Neural cell (in vitro differentiated cells): Measurements from ENCODE around the gene ZNF768. TPM values are rescaled to one million over a fixed set of nuclear protein-coding genes. Genes with fewer than 3 reads are reported as not detected.

Source experiments
- H2AFZ ChIP-seq: fragments of 200-600, 300-800 bp; sonication (generic), shearing (Covaris generic); 2 replicates; pipeline ENCODE4 v1.6.0; 2014; ENCODE audit warnings: low read depth, mild to moderate bottlenecking, antibody characterized with exemption, low read length, moderate library complexity
- H3F3A ChIP-seq: fragments of 200-600 bp; shearing (Covaris generic); 2 replicates; pipeline ENCODE4 v1.6.1; 2016; ENCODE audit warnings: mild to moderate bottlenecking, moderate library complexity, mixed read lengths, antibody characterized with exemption, low read length; ENCODE audit not compliant: insufficient read depth, poor library complexity, severe bottlenecking
- H3K27ac ChIP-seq: fragments of 200-600, 300-800 bp; sonication (generic), shearing (Covaris generic); 2 replicates; pipeline ENCODE4 v1.5.1; 2014; ENCODE audit warnings: mild to moderate bottlenecking, low read length, moderate library complexity
- H3K27me3 ChIP-seq: fragments of 300-800, 200-600 bp; sonication (generic), shearing (Covaris generic); 2 replicates; pipeline ENCODE4 v1.6.0; 2014; ENCODE audit warnings: mild to moderate bottlenecking, low read depth, low read length, moderate library complexity; ENCODE audit not compliant: insufficient read depth
- H3K36me3 ChIP-seq: fragments of 300-800, 200-600 bp; sonication (generic), shearing (Covaris generic); 2 replicates; pipeline ENCODE4 v1.5.1; 2014; ENCODE audit warnings: mild to moderate bottlenecking, antibody characterized with exemption, low read length, moderate library complexity; ENCODE audit not compliant: insufficient read depth
- H3K4me2 ChIP-seq: fragments of 300-800, 200-600 bp; sonication (generic), shearing (Covaris generic); 2 replicates; pipeline ENCODE4 v1.6.0; 2014; ENCODE audit warnings: mild to moderate bottlenecking, low read length
- H3K4me3 ChIP-seq: fragments of 300-800, 200-600 bp; sonication (generic), shearing (Covaris generic); 2 replicates; pipeline ENCODE4 v1.5.1; 2014; ENCODE audit warnings: mild to moderate bottlenecking, low read length, moderate library complexity
- H3K79me2 ChIP-seq: fragments of 200-600 bp; shearing (Covaris generic); replicated peaks from 2 replicates; pipeline ENCODE4 v1.6.0; 2014; ENCODE audit warnings: mild to moderate bottlenecking, low read length, moderate library complexity; ENCODE audit not compliant: insufficient read depth
- H3K9ac ChIP-seq: fragments of 300-800, 200-600 bp; sonication (generic), shearing (Covaris generic); 2 replicates; pipeline ENCODE4 v1.6.1; 2016; ENCODE audit warnings: mild to moderate bottlenecking, low read length, mixed read lengths
- H3K9me2 ChIP-seq: fragments of 200-600 bp; shearing (Covaris generic); 2 replicates; pipeline ENCODE4 v1.6.1; 2016; ENCODE audit warnings: mild to moderate bottlenecking, low read length, mixed read lengths; ENCODE audit not compliant: insufficient read depth
- H3K9me3 ChIP-seq: fragments of 200-600, 300-800 bp; sonication (generic), shearing (Covaris generic); 2 replicates; pipeline ENCODE4 v1.6.1; 2016; ENCODE audit warnings: mild to moderate bottlenecking, mixed run types, low read length, moderate library complexity, mixed read lengths
- H4K20me1 ChIP-seq: fragments of 200-600 bp; shearing (Covaris generic); 2 replicates; pipeline ENCODE4 v1.6.1; 2016; ENCODE audit warnings: mild to moderate bottlenecking, mixed run types; ENCODE audit not compliant: insufficient read depth
- CTCF ChIP-seq: fragments of 450-650 bp; IDR thresholded peaks from 2 replicates; pipeline ENCODE4 v1.5.1; 2014; ENCODE audit warnings: antibody characterized with exemption, mild to moderate bottlenecking, moderate library complexity; ENCODE audit not compliant: poor library complexity, severe bottlenecking
- EP300 ChIP-seq: fragments of 450-650 bp; conservative IDR thresholded peaks from 2 replicates; pipeline ENCODE4 v1.6.1; 2014; ENCODE audit warnings: antibody characterized with exemption, mild to moderate bottlenecking, moderate library complexity; ENCODE audit not compliant: poor library complexity, severe bottlenecking
- EZH2 ChIP-seq: fragments of 200-600, 300-800 bp; shearing (Covaris generic), sonication (generic); IDR thresholded peaks from 2 replicates; pipeline ENCODE4 v1.6.1; 2014; ENCODE audit warnings: antibody characterized with exemption, low read length, borderline replicate concordance, mild to moderate bottlenecking; ENCODE audit not compliant: insufficient read depth, poor library complexity, severe bottlenecking
- MXI1 ChIP-seq: fragments of 450-650 bp; conservative IDR thresholded peaks from 2 replicates; pipeline ENCODE4 v1.6.1; 2014; ENCODE audit warnings: antibody characterized with exemption, mild to moderate bottlenecking; ENCODE audit not compliant: poor library complexity, severe bottlenecking
- POLR2AphosphoS5 ChIP-seq: IDR thresholded peaks from 2 replicates; pipeline ENCODE4 v1.6.1; 2012
- RAD21 ChIP-seq: fragments of 450-650 bp; conservative IDR thresholded peaks from 2 replicates; pipeline ENCODE4 v1.6.1; 2014; ENCODE audit warnings: antibody characterized with exemption, mild to moderate bottlenecking, moderate library complexity
- REST ChIP-seq: IDR thresholded peaks from 2 replicates; pipeline ENCODE4 v1.6.1; 2012; ENCODE audit warnings: borderline replicate concordance
- SMC3 ChIP-seq: fragments of 450-650 bp; conservative IDR thresholded peaks from 2 replicates; pipeline ENCODE4 v1.6.1; 2014; ENCODE audit warnings: antibody characterized with exemption, mild to moderate bottlenecking, moderate library complexity; ENCODE audit not compliant: poor library complexity
- TAF1 ChIP-seq: IDR thresholded peaks from 2 replicates; pipeline ENCODE4 v1.6.1; 2012; ENCODE audit warnings: low read depth
- polyA minus RNA-seq: library from RNA; depleted of rRNA, polyadenylated mRNA; stranded (reverse); fragments of >200 nt; gene quantifications from 2 replicates; pipeline ENCODE4 v1.2.3, GENCODE V29; 2014
- polyA plus RNA-seq: library from polyadenylated mRNA; depleted of rRNA; stranded (reverse); fragments of >200 nt; gene quantifications from 2 replicates; pipeline ENCODE4 v1.2.3, GENCODE V29; 2014

ZNF768 gene
- polyA plus RNA-seq (54.4 and 56.5 TPM in 2 replicates), polyA minus RNA-seq (48.6 and 59.9 TPM in 2 replicates)

- Histone ChIP-seq H3K4me3 (peak within 1 kb of the TSS; percentile 97), H4K20me1 (no peaks in the 10 kb centered on the region), H3K79me2 (peaks cover 5% of the 10 kb centered on the region), H3F3A (no peaks in the 10 kb centered on the region), H3K9me2 (no peaks in the 10 kb centered on the region), H3K27me3 (no peaks in the 10 kb centered on the region), H2AFZ (peak within 1 kb of the TSS; percentile 83), H3K9me3 (no peaks in the 10 kb centered on the region), H3K4me2 (peak within 1 kb of the TSS; percentile 53), H3K36me3 (no peaks in the 10 kb centered on the region), H3K27ac (peak within 1 kb of the TSS; percentile 94), H3K9ac (peak within 1 kb of the TSS; percentile 94)
- TF ChIP-seq MXI1: no peak
- TF ChIP-seq RAD21: no peak
- no peak for TF ChIP-seq POLR2AphosphoS5
- no peak for TF ChIP-seq SMC3
- TF ChIP-seq EP300: no peak
- no peak for TF ChIP-seq EZH2
- no peak for TF ChIP-seq REST
- no peak for TF ChIP-seq CTCF
These were observed at the start of gene ZNF768 for GRCh38 chr16:30526137-30526822. ZNF768 (minus strand) TSS chr16:30526566; CDS start chr16:30526413, 153 bp downstream.

GRCh38 chr16:30574678-30575077, 48.3 kb upstream of the ZNF768 start:
- no peak overlapping the region for H2AFZ ChIP-seq
- no peak for TF ChIP-seq REST
- no peak for TF ChIP-seq EP300
- no peak for TF ChIP-seq SMC3
- TF ChIP-seq TAF1: no peak
- TF ChIP-seq RAD21: no peak
- no peak for TF ChIP-seq CTCF
- no peak for TF ChIP-seq EZH2
- no peak for TF ChIP-seq POLR2AphosphoS5
- no peak for TF ChIP-seq MXI1
- H4K20me1 ChIP-seq: no peaks in the 10 kb centered on the region
- no peaks in the 10 kb centered on the region for H3K27me3 ChIP-seq
- no peaks in the 10 kb centered on the region for H3K9me2 ChIP-seq
- no peaks in the 10 kb centered on the region for H3K36me3 ChIP-seq
- peaks cover 4% of the 10 kb centered on the region for H3F3A ChIP-seq
- no peak overlapping the region for H3K4me3 ChIP-seq
- no peaks in the 10 kb centered on the region for H3K9me3 ChIP-seq
- H3K27ac ChIP-seq: no peak overlapping the region
- no peak overlapping the region for H3K9ac ChIP-seq
- H3K79me2 ChIP-seq: no peaks in the 10 kb centered on the region
- H3K4me2 ChIP-seq: no peak overlapping the region
